MCF 10A (cell line): Measurements from ENCODE around the gene CDKN3. TPM values are rescaled to one million over a fixed set of nuclear protein-coding genes. Genes with fewer than 3 reads are reported as not detected.

Experiments
- BruUV-seq: library from RNA; stranded (reverse); fragments of 400-500 nt; replicated peaks from 2 replicates; lab custom pipeline; 2021; lab: Mats Ljungman, UMichigan
- CTCF ChIA-PET: fragments of 300-600 bp; sonication (Branson Sonifier 250); formaldehyde crosslinking; extraction: SDS; loops from one replicate; lab custom pipeline; 2021; ENCODE audit warnings: antibody characterized with exemption, inconsistent platforms; lab: Yijun Ruan, JAX
- POLR2A ChIA-PET: fragments of 300-600, 350-650 bp; sonication (Branson Sonifier 250); formaldehyde crosslinking; extraction: SDS; loops from one replicate; lab custom pipeline; 2020; ENCODE audit warnings: antibody characterized with exemption, inconsistent platforms; lab: Yijun Ruan, JAX
- DNase-seq: peaks from one replicate; pipeline ENCODE4 v3.0.0-alpha.2; 2018; ENCODE audit not compliant: unreplicated experiment
- H3K27ac Mint-ChIP-seq: one replicate; pipeline ENCODE4 v1.8.0; 2022; ENCODE audit warnings: mild to moderate bottlenecking, low read depth, mixed read lengths; ENCODE audit not compliant: unreplicated experiment
- H3K27me3 Mint-ChIP-seq: one replicate; pipeline ENCODE4 v1.8.0; 2022; ENCODE audit warnings: mixed read lengths; ENCODE audit not compliant: insufficient read depth, unreplicated experiment
- H3K36me3 Mint-ChIP-seq: one replicate; pipeline ENCODE4 v1.8.0; 2022; ENCODE audit warnings: mild to moderate bottlenecking, moderate library complexity, mixed read lengths; ENCODE audit not compliant: insufficient read depth, unreplicated experiment
- H3K4me1 Mint-ChIP-seq: one replicate; pipeline ENCODE4 v1.8.0; 2022; ENCODE audit warnings: mixed read lengths; ENCODE audit not compliant: insufficient read depth, unreplicated experiment
- H3K4me3 Mint-ChIP-seq: one replicate; pipeline ENCODE4 v1.8.0; 2022; ENCODE audit warnings: mild to moderate bottlenecking, moderate library complexity, mixed read lengths; ENCODE audit not compliant: unreplicated experiment
- H3K9me3 Mint-ChIP-seq: one replicate; pipeline ENCODE4 v1.8.0; 2022; ENCODE audit warnings: mixed read lengths; ENCODE audit not compliant: unreplicated experiment
- CTCF ChIP-seq: fragments of 200-600 bp; IDR thresholded peaks from one replicate; pipeline ENCODE4 v1.8.0; 2022; ENCODE audit warnings: antibody characterized with exemption, mild to moderate bottlenecking; ENCODE audit not compliant: unreplicated experiment
- intact Hi-C: fragments of 100-400 bp; cut with micrococcal nuclease; formaldehyde crosslinking; loops from 2 replicates; pipeline ENCODE4 v1.14.1; 2022
- total RNA-seq: library from RNA; stranded (reverse); gene quantifications from 2 replicates; pipeline ENCODE4 v1.2.3, GENCODE V29; 2022

The CDKN3 gene
- total RNA-seq, 1 experiment from 2014 or later: 66.5 TPM

GRCh38 chr14:54356172-54356571 lies 40.6 kb upstream of the CDKN3 start:
- no peaks in the 10 kb centered on the region for H3K36me3 Mint-ChIP-seq
- H3K27ac Mint-ChIP-seq: no peak overlapping the region
- no peaks in the 10 kb centered on the region for H3K9me3 Mint-ChIP-seq
- peaks cover 10% of the 10 kb centered on the region for H3K27me3 Mint-ChIP-seq
- no peak overlapping the region for H3K4me3 Mint-ChIP-seq
- ChIA-PET POLR2A (no interaction called here), CTCF (interaction anchor here (0.7 to 1.9 kb wide), 2 partner anchors 8 to 449 kb away, joined by 3 to 11 read pairs; no protein-coding TSS in a partner anchor)
- intact Hi-C loops: no loop called here
- DNase-seq: peak; percentile 66
- peaks cover 6% of the 10 kb centered on the region for H3K4me1 Mint-ChIP-seq
- BruUV-seq: no TSS peak
- no peak for TF ChIP-seq CTCF

GRCh38 chr14:54360667-54361066 lies 36.1 kb upstream of the CDKN3 start:
- ChIA-PET POLR2A (no interaction called here), CTCF (interaction anchor here (1.8 kb wide), 1 partner anchor 13 kb away, joined by 5 read pairs; no protein-coding TSS in a partner anchor)
- Mint-ChIP-seq H3K36me3 (no peaks in the 10 kb centered on the region), H3K4me1 (no peaks in the 10 kb centered on the region), H3K4me3 (no peak overlapping the region), H3K9me3 (no peaks in the 10 kb centered on the region), H3K27me3 (peaks cover 10% of the 10 kb centered on the region), H3K27ac (no peak overlapping the region)
- no peak for TF ChIP-seq CTCF
- no peak for DNase-seq
- intact Hi-C loops: no loop called here
- no TSS peak for BruUV-seq

- POLR2A ChIA-PET: no interaction called here
- Mint-ChIP-seq H3K4me3 (no peak overlapping the region), H3K4me1 (no peaks in the 10 kb centered on the region)
Observed at GRCh38 chr14:54362089-54362504, 34.7 kb upstream of the CDKN3 start.

More at GRCh38 chr14:54362089-54362504, 34.7 kb upstream of the CDKN3 start:
- CTCF ChIA-PET: interaction anchor here (0.6 to 1.3 kb wide), 3 partner anchors 14 to 1172 kb away, joined by 3 to 5 read pairs (median 4); no protein-coding TSS in a partner anchor
- Mint-ChIP-seq H3K27ac (no peak overlapping the region), H3K9me3 (no peaks in the 10 kb centered on the region), H3K36me3 (no peaks in the 10 kb centered on the region), H3K27me3 (peaks cover 10% of the 10 kb centered on the region)
- DNase-seq: no peak
- intact Hi-C loops: no loop called here
- no peak for TF ChIP-seq CTCF
- BruUV-seq: no TSS peak
